GM12878 (cell line): ENCODE data around the gene NT5E.

ENCODE experiments used
- BCL11A ChIP-seq: IDR thresholded peaks from 2 replicates; pipeline ENCODE4 v1.6.1; 2011; ENCODE audit warnings: low read depth, low read length
- EP300 ChIP-seq, 2 experiments: fragments of 150-350 bp in 1 of 2; IDR thresholded peaks; 2 replicates each; pipeline ENCODE4 v1.6.1; 2011 to 2012; ENCODE audit warnings: low read depth in 2 of 2, low read length in 2 of 2, borderline replicate concordance in 1 of 2, improper control_type of control experiment in 1 of 2, inconsistent platforms in 1 of 2; ENCODE audit not compliant: control insufficient read depth in 1 of 2
- EZH2 ChIP-seq: IDR thresholded peaks from 2 replicates; pipeline ENCODE4 v1.6.1; 2012; ENCODE audit warnings: low read depth, mild to moderate bottlenecking, control low read depth, inconsistent platforms, low read length, borderline replicate concordance; ENCODE audit not compliant: control insufficient read depth
- PML ChIP-seq: IDR thresholded peaks from 2 replicates; pipeline ENCODE4 v1.6.1; 2012; ENCODE audit warnings: low read length, inconsistent platforms
- SP1 ChIP-seq: IDR thresholded peaks from one replicate; pipeline ENCODE4 v1.6.1; 2011; ENCODE audit warnings: low read depth, low read length
- SREBF2 ChIP-seq: IDR thresholded peaks from 2 replicates; pipeline ENCODE4 v1.6.1; 2012; ENCODE audit warnings: mild to moderate bottlenecking, low read length
- TF ChIP-seq, protein P1 (sequence below), 3 experiments: IDR thresholded peaks in 2 of 3; conservative IDR thresholded peaks in 1 of 3; 2 replicates each; pipeline ENCODE4 v1.5.1; 2011; ENCODE audit warnings: low read depth in 3 of 3, low read length in 3 of 3, mild to moderate bottlenecking in 3 of 3, control low read depth in 2 of 3, moderate library complexity in 2 of 3, inconsistent platforms in 1 of 3, mixed read lengths in 1 of 3; ENCODE audit not compliant: control insufficient read depth in 2 of 3, insufficient read depth in 1 of 3; ENCODE audit errors: extremely low read depth in 1 of 3
- TF ChIP-seq, protein P2 (sequence below): IDR thresholded peaks from 2 replicates; pipeline ENCODE4 v1.6.1; 2012; ENCODE audit warnings: low read depth, low read length, improper control_type of control experiment
- TF ChIP-seq, protein P3 (sequence below): IDR thresholded peaks from 2 replicates; pipeline ENCODE4 v1.6.1; 2012; ENCODE audit warnings: improper control_type of control experiment, low read depth, low read length; ENCODE audit not compliant: insufficient replicate concordance

DNA sequence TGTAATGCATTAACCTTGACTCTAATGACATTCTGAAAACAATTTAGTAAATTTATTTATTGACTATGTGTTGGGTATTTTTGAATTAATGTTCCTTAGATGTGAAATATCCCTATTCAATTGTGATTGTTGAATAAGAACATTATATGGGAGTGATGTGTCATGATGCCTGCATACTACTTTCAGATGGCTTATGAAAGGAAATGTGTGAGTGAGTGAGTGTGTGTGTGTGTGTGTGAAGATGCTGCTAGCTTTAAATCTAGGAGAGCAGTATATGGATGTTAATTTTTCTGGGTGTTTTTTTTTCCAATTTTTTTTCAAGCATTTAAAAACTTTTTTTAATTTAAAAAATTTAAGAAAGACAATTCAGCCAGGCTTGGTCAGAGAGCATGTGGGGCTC, 32.5 kb upstream of the NT5E start:
- TF ChIP-seq EZH2 (no peak), SP1 (no peak), BCL11A (no peak), EP300 (IDR thresholded peaks at IDR 0.05; ENCODE audit: borderline replicate concordance in 1 of 2, control insufficient read depth in 1 of 2, low read depth in 2 of 2, low read length in 2 of 2) (no peak), SREBF2 (no peak), PML (no peak)
- TF ChIP-seq, protein P1, sequence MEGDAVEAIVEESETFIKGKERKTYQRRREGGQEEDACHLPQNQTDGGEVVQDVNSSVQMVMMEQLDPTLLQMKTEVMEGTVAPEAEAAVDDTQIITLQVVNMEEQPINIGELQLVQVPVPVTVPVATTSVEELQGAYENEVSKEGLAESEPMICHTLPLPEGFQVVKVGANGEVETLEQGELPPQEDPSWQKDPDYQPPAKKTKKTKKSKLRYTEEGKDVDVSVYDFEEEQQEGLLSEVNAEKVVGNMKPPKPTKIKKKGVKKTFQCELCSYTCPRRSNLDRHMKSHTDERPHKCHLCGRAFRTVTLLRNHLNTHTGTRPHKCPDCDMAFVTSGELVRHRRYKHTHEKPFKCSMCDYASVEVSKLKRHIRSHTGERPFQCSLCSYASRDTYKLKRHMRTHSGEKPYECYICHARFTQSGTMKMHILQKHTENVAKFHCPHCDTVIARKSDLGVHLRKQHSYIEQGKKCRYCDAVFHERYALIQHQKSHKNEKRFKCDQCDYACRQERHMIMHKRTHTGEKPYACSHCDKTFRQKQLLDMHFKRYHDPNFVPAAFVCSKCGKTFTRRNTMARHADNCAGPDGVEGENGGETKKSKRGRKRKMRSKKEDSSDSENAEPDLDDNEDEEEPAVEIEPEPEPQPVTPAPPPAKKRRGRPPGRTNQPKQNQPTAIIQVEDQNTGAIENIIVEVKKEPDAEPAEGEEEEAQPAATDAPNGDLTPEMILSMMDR (IDR thresholded peaks at IDR 0.05 in 2 of 3, conservative IDR thresholded peaks at IDR 0.05 in 1 of 3; ENCODE audit: control insufficient read depth in 2 of 3, extremely low read depth in 1 of 3, insufficient read depth in 1 of 3, low read depth in 3 of 3, low read length in 3 of 3), result no peak
- TF ChIP-seq, protein P2, sequence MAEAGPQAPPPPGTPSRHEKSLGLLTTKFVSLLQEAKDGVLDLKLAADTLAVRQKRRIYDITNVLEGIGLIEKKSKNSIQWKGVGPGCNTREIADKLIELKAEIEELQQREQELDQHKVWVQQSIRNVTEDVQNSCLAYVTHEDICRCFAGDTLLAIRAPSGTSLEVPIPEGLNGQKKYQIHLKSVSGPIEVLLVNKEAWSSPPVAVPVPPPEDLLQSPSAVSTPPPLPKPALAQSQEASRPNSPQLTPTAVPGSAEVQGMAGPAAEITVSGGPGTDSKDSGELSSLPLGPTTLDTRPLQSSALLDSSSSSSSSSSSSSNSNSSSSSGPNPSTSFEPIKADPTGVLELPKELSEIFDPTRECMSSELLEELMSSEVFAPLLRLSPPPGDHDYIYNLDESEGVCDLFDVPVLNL, result no peak
- TF ChIP-seq, protein P3, sequence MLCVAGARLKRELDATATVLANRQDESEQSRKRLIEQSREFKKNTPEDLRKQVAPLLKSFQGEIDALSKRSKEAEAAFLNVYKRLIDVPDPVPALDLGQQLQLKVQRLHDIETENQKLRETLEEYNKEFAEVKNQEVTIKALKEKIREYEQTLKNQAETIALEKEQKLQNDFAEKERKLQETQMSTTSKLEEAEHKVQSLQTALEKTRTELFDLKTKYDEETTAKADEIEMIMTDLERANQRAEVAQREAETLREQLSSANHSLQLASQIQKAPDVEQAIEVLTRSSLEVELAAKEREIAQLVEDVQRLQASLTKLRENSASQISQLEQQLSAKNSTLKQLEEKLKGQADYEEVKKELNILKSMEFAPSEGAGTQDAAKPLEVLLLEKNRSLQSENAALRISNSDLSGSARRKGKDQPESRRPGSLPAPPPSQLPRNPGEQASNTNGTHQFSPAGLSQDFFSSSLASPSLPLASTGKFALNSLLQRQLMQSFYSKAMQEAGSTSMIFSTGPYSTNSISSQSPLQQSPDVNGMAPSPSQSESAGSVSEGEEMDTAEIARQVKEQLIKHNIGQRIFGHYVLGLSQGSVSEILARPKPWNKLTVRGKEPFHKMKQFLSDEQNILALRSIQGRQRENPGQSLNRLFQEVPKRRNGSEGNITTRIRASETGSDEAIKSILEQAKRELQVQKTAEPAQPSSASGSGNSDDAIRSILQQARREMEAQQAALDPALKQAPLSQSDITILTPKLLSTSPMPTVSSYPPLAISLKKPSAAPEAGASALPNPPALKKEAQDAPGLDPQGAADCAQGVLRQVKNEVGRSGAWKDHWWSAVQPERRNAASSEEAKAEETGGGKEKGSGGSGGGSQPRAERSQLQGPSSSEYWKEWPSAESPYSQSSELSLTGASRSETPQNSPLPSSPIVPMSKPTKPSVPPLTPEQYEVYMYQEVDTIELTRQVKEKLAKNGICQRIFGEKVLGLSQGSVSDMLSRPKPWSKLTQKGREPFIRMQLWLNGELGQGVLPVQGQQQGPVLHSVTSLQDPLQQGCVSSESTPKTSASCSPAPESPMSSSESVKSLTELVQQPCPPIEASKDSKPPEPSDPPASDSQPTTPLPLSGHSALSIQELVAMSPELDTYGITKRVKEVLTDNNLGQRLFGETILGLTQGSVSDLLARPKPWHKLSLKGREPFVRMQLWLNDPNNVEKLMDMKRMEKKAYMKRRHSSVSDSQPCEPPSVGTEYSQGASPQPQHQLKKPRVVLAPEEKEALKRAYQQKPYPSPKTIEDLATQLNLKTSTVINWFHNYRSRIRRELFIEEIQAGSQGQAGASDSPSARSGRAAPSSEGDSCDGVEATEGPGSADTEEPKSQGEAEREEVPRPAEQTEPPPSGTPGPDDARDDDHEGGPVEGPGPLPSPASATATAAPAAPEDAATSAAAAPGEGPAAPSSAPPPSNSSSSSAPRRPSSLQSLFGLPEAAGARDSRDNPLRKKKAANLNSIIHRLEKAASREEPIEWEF, result no peak
